OCI-LY1 (cell line): ENCODE data around the gene TRIM2.

Source experiments
- EZH2 ChIP-seq: fragments of 200-600 bp; sonication (generic), shearing (Covaris generic); IDR thresholded peaks from 2 replicates; pipeline ENCODE4 v1.8.0; 2017; ENCODE audit warnings: borderline replicate concordance, mixed run types, mild to moderate bottlenecking, antibody characterized with exemption, low read length, moderate library complexity, mixed read lengths
- TF ChIP-seq, protein P1 (sequence below): fragments of 200-600 bp; sonication (generic), shearing (Covaris generic); IDR thresholded peaks from 2 replicates; pipeline ENCODE4 v1.5.1; 2017; ENCODE audit warnings: mild to moderate bottlenecking, antibody characterized with exemption, low read length, moderate library complexity, mixed read lengths

DNA sequence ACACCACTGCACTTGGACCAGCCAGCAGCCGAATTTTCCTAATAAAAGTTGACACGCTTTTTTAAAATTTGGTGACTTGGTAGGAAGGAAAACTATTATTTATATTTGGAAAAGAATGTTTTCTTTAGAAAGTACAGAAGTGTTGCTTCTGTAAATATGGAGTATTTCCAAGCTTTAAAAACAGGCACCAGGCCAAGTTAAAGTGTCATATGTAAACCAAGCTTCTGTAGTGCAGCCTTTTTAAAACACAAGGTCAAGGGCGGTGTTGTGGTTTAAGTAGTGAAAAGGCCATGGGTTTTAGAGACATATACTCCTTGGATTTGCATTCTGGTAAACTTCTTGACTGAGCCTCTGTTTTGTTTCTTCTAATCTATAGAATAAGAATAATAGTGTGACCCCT lies 62.7 kb downstream of the TRIM2 start:
- TF ChIP-seq, protein P1, sequence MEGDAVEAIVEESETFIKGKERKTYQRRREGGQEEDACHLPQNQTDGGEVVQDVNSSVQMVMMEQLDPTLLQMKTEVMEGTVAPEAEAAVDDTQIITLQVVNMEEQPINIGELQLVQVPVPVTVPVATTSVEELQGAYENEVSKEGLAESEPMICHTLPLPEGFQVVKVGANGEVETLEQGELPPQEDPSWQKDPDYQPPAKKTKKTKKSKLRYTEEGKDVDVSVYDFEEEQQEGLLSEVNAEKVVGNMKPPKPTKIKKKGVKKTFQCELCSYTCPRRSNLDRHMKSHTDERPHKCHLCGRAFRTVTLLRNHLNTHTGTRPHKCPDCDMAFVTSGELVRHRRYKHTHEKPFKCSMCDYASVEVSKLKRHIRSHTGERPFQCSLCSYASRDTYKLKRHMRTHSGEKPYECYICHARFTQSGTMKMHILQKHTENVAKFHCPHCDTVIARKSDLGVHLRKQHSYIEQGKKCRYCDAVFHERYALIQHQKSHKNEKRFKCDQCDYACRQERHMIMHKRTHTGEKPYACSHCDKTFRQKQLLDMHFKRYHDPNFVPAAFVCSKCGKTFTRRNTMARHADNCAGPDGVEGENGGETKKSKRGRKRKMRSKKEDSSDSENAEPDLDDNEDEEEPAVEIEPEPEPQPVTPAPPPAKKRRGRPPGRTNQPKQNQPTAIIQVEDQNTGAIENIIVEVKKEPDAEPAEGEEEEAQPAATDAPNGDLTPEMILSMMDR, result no peak
- no peak for TF ChIP-seq EZH2
